K562 (cell line): ENCODE measurements around the gene NT5C. TPM values are rescaled to one million over a fixed set of nuclear protein-coding genes. Genes with fewer than 3 reads are reported as not detected.
A peak's percentile ranks its signal among the peaks of the same experiment; 100 is the strongest.

Source experiments
- ERF ChIP-seq: fragments of 450-650 bp; formaldehyde crosslinking; IDR thresholded peaks from 2 replicates; pipeline ENCODE4 v1.4.0; 2020; ENCODE audit warnings: mild to moderate bottlenecking, mixed read lengths
- ESRRB ChIP-seq: fragments of 250-450 bp; sonication (Bioruptor Pico); IDR thresholded peaks from 2 replicates; pipeline ENCODE4 v1.5.0; 2020; ENCODE audit warnings: mild to moderate bottlenecking, moderate library complexity, borderline replicate concordance
- HMGN3 ChIP-seq: IDR thresholded peaks from 2 replicates; pipeline ENCODE4 v1.6.1; 2011; ENCODE audit warnings: borderline replicate concordance, low read depth, mild to moderate bottlenecking, mixed read lengths, low read length; ENCODE audit not compliant: insufficient read length; ENCODE audit errors: extremely low read depth
- MAZ ChIP-seq, 2 experiments: fragments of 450-650 bp in 1 of 2; sonication (generic) in 1 of 2; formaldehyde crosslinking; IDR thresholded peaks in 1 of 2; conservative IDR thresholded peaks in 1 of 2; 2 replicates each; pipeline versions ENCODE4 v1.4.0 to v1.5.0; 2020; ENCODE audit warnings: mild to moderate bottlenecking in 1 of 2, missing genetic modification reagents in 1 of 2
- RBM14 ChIP-seq: fragments of 200-400 bp; formaldehyde crosslinking; IDR thresholded peaks from 2 replicates; pipeline ENCODE4 v1.6.1; 2018; ENCODE audit warnings: low read depth, mild to moderate bottlenecking, low read length, moderate library complexity, borderline replicate concordance; ENCODE audit not compliant: insufficient read depth
- RFX7 ChIP-seq: fragments of 250-450 bp; sonication (Bioruptor Pico); IDR thresholded peaks from 2 replicates; pipeline ENCODE4 v1.5.1; 2021; ENCODE audit warnings: mild to moderate bottlenecking
- RNF219 ChIP-seq: fragments of 250-450 bp; sonication (Bioruptor Pico); IDR thresholded peaks from 2 replicates; pipeline ENCODE4 v1.5.0; 2022; ENCODE audit warnings: mild to moderate bottlenecking
- SMARCB1 ChIP-seq: IDR thresholded peaks from 2 replicates; pipeline ENCODE4 v1.6.1; 2011; ENCODE audit warnings: improper control_type of control experiment, low read depth; ENCODE audit not compliant: insufficient read length
- TAL1 ChIP-seq: fragments of 450-650 bp; IDR thresholded peaks from 2 replicates; pipeline ENCODE4 v1.6.1; 2016; ENCODE audit warnings: mild to moderate bottlenecking
- ZBTB11 ChIP-seq, 3 experiments: fragments of 200-800 bp in 1 of 3; fragments of 250-450 bp in 1 of 3; fragments of 450-650 bp in 1 of 3; sonication (Bioruptor Pico) in 1 of 3; sonication (Bioruptor generic) in 1 of 3; formaldehyde crosslinking in 1 of 3; IDR thresholded peaks; 2 replicates each; pipeline versions ENCODE4 v1.6.1 to v1.8.0; 2016 to 2022; ENCODE audit warnings: mild to moderate bottlenecking in 2 of 3, missing genetic modification characterization in 2 of 3, missing compliant biosample characterization in 1 of 3, moderate library complexity in 1 of 3
- ZBTB8A ChIP-seq: fragments of 450-650 bp; IDR thresholded peaks from 2 replicates; pipeline ENCODE4 v1.6.1; 2018; ENCODE audit warnings: mild to moderate bottlenecking, moderate library complexity; ENCODE audit not compliant: partially characterized antibody
- ZNF583 ChIP-seq: fragments of 250-450 bp; sonication (Bioruptor Pico); IDR thresholded peaks from 2 replicates; pipeline ENCODE4 v1.4.0; 2020
- ZNF639 ChIP-seq, 2 experiments: fragments of 200-800 bp in 1 of 2; sonication (Bioruptor generic) in 1 of 2; sonication (generic) in 1 of 2; formaldehyde crosslinking in 1 of 2; IDR thresholded peaks in 1 of 2; conservative IDR thresholded peaks in 1 of 2; 2 replicates each; pipeline versions ENCODE4 v1.5.0 to v1.6.1; 2016 to 2020; ENCODE audit warnings: missing compliant biosample characterization in 1 of 2, missing genetic modification characterization in 1 of 2, missing genetic modification reagents in 1 of 2
- ZNF644 ChIP-seq: fragments of 200-800 bp; sonication (Bioruptor generic); IDR thresholded peaks from 2 replicates; pipeline ENCODE4 v1.6.1; 2016; ENCODE audit warnings: low read depth, missing genetic modification characterization, missing compliant biosample characterization
- ZNF764 ChIP-seq: fragments of 250-450 bp; sonication (Bioruptor Pico); IDR thresholded peaks from 2 replicates; pipeline ENCODE4 v1.4.0; 2020; ENCODE audit warnings: low read depth, mild to moderate bottlenecking, moderate library complexity
- polyA plus RNA-seq, 8 experiments: library from polyadenylated mRNA; depleted of rRNA in 4 of 8; stranded (reverse) in 5 of 8; unstranded in 3 of 8; fragments of >200 nt; fragmentation: Nextera tagmentation in 2 of 8; fragmentation: Illumina TruSeq in 1 of 8; extraction: Ambion mirVana in 2 of 8; extraction: Trizol in 1 of 8; gene quantifications; 2 replicates each; pipeline versions ENCODE4 v1.2.1 to v1.2.3, GENCODE V29; 2011 to 2014; ENCODE audit warnings: inconsistent platforms in 1 of 8, missing spikeins in 1 of 8
- total RNA-seq, 7 experiments: library from RNA; depleted of rRNA in 6 of 7; stranded (reverse); fragments of >200 nt in 6 of 7; fragmentation: Illumina TruSeq in 2 of 7; extraction: Trizol in 2 of 7; gene quantifications; 2 replicates each; pipeline versions ENCODE4 v1.2.1 to v1.2.3, GENCODE V29; 2011 to 2021; ENCODE audit warnings: low replicate concordance in 1 of 7
- TF ChIP-seq, protein P1 (sequence below): fragments of 200-800 bp; sonication (Bioruptor generic); IDR thresholded peaks from 2 replicates; pipeline ENCODE4 v1.6.1; 2017; ENCODE audit warnings: missing genetic modification characterization, missing compliant biosample characterization

NT5C gene
- total and polyA plus RNA-seq, 9 of the 15 experiments (the other 6 are each of a cell fraction or from before 2014, with no cell fraction given), result 2.9 to 205 (median 45.0) TPM

DNA sequence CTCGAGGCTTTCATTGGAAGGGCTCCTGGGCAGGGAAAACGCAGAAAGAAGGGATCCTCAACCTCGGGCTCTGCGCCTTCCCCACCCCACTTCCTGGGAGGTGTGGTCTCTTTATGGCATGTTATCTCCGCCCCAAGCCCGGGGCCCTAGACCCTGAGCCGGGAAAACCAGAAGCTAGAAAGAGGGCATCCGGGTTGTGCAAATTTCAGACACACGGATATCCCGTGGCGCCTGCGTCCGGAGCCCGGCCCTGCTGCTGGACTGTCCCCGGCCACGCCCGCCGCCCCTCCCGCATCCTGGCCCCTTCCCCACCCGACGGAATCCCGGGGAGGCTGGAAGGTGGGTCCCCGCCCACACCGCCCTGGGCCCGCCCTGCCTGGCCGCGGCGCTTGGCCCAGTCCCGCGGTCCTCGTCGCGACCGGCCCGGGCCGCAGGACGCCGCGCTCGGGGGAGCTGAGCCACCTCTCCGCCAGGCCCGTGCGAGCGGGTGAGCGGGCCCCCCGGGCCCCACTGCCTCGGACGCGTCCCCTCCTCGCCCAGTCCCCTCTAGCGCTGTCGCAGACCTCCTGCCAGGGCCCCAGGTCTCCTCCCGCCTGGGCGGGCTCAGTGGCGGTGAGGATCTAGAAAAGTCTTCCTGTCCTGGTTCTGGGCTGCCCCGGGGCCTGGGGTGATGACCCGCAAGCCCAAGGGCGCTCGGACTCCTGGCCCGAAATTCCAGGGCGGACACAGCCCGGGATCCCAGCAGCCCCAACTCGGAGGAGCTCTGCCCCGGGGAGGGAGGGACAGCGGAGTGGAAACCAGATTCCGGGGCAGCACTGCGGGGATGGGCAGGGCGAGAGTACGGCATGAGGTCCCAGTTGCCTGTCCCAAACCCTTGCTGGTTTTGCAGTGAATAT, 43.7 kb downstream of the NT5C start, which contains the start of gene SLC16A5 (continued):
- no peak for TF ChIP-seq HMGN3
- no peak for TF ChIP-seq RNF219 (CRISPR knock-in tag)
- TF ChIP-seq ZNF764 (CRISPR knock-in tag), result no peak
- no peak for TF ChIP-seq ESRRB (CRISPR knock-in tag)
- TF ChIP-seq ERF (CRISPR knock-in tag), result peak; percentile 50; the same call in 1 of the 2 replicates
- no peak for TF ChIP-seq ZNF644 (tag)
- TF ChIP-seq SMARCB1, result no peak
- 0 out of 4 replicates have a peak, but pooled peaks of 1 of the 2 experiments have one; percentile 37 for TF ChIP-seq ZNF639 (CRISPR knock-in tag; conservative IDR thresholded peaks at IDR 0.05 in 1 of 2, IDR thresholded peaks at IDR 0.05 in 1 of 2)
- no peak for TF ChIP-seq RFX7 (CRISPR knock-in tag)
- TF ChIP-seq TAL1, result no peak
- 0 out of 6 replicates have a peak, but pooled peaks of 1 of the 3 experiments have one; percentile 17 for TF ChIP-seq ZBTB11 (CRISPR knock-in tag; IDR thresholded peaks at IDR 0.05)
- TF ChIP-seq ZBTB8A, result no peak
- TF ChIP-seq, protein P1, sequence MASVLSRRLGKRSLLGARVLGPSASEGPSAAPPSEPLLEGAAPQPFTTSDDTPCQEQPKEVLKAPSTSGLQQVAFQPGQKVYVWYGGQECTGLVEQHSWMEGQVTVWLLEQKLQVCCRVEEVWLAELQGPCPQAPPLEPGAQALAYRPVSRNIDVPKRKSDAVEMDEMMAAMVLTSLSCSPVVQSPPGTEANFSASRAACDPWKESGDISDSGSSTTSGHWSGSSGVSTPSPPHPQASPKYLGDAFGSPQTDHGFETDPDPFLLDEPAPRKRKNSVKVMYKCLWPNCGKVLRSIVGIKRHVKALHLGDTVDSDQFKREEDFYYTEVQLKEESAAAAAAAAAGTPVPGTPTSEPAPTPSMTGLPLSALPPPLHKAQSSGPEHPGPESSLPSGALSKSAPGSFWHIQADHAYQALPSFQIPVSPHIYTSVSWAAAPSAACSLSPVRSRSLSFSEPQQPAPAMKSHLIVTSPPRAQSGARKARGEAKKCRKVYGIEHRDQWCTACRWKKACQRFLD (CRISPR knock-in tag), result no peak
- peak; percentile 79 to 82; a peak in 3 of 4 replicates for TF ChIP-seq MAZ (CRISPR knock-in tag; conservative IDR thresholded peaks at IDR 0.05 in 1 of 2, IDR thresholded peaks at IDR 0.05 in 1 of 2)
- peak; percentile 61; the same call in 1 of the 2 replicates for TF ChIP-seq ZNF583 (CRISPR knock-in tag)
- TF ChIP-seq RBM14, result 0 out of 2 replicates have a peak, but pooled peaks have one; percentile 51
